Measurements from ENCODE around the gene CCSER2.

The CCSER2 gene

GRCh38 chr10:84374455-84374854, 46.1 kb downstream of the CCSER2 start:
- no peak for DNase-seq (ENCODE audit: low spot score)
- no peak for TF ChIP-seq CTCF (IDR thresholded peaks at IDR 0.05; ENCODE audit: extremely low read depth, insufficient read depth, missing control alignments)
- in situ Hi-C loops (cut with MboI; ENCODE audit: low pct_unique_long_range_greater_than_20kb, low sequenced_read_pairs, unreplicated experiment): loop anchor here (10.0 kb wide), 1 partner anchor 160 kb away; no protein-coding TSS in a partner anchor

DNA sequence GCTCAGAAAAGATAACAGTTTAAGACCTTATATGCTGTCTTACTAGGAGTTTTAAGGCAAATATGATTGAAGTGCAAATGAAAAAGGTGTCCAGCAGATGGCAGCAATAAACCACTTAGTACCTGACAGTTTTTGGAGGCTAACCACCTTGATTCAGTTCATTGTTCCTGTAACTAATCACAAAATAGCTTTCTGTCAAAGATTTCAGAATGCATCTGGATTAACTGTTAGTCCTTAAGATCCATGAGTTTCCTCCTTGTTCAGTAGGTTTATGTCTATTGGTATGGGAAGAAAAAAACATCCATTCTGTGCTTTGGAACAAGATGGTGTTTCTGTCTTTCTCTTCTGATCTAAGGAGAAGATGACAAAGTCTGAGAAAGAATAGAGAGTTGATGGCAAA, 46.6 kb downstream of the CCSER2 start:
- peak; percentile 72 for TF ChIP-seq CTCF (IDR thresholded peaks at IDR 0.05; ENCODE audit: extremely low read depth, insufficient read depth, missing control alignments)
- in situ Hi-C loops (cut with MboI; ENCODE audit: low pct_unique_long_range_greater_than_20kb, low sequenced_read_pairs, unreplicated experiment): loop anchor here (10.0 kb wide), 1 partner anchor 160 kb away; no protein-coding TSS in a partner anchor
- DNase-seq (ENCODE audit: low spot score): peak; percentile 22

GRCh38 chr10:84375881-84376280, 47.5 kb downstream of the CCSER2 start:
- DNase-seq (ENCODE audit: low spot score): no peak
- no peak for TF ChIP-seq CTCF (IDR thresholded peaks at IDR 0.05; ENCODE audit: extremely low read depth, insufficient read depth, missing control alignments)
- in situ Hi-C loops (cut with MboI; ENCODE audit: low pct_unique_long_range_greater_than_20kb, low sequenced_read_pairs, unreplicated experiment): loop anchor here (10.0 kb wide), 1 partner anchor 159 kb away; no protein-coding TSS in a partner anchor

- in situ Hi-C loops (cut with MboI; ENCODE audit: low pct_unique_long_range_greater_than_20kb, low sequenced_read_pairs, unreplicated experiment): no loop called here
- DNase-seq (ENCODE audit: low spot score): no peak
Measured at GRCh38 chr10:84388148-84388547, 59.8 kb downstream of the CCSER2 start.

DNA sequence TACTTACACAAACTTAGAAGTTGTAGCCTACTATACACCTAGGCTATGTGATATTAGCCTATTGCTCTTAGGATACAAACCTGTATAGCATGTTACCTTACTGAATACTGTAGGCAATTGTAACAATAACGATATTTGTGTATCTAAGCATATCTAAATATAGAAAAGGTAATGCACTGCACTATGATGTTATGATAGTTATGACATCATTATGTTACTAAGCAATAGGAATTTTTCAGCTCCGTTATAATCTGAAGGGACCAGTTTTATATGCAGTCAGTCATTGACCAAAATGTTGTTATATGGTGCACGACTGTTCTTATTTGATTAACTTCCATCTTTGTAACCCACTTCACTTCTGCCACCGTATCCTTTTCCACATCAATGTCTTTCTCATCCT, 62.0 kb downstream of the CCSER2 start:
- TF ChIP-seq CTCF (IDR thresholded peaks at IDR 0.05; ENCODE audit: extremely low read depth, insufficient read depth, missing control alignments): no peak
- DNase-seq (ENCODE audit: low spot score): no peak
- in situ Hi-C loops (cut with MboI; ENCODE audit: low pct_unique_long_range_greater_than_20kb, low sequenced_read_pairs, unreplicated experiment): no loop called here

More at GRCh38 chr10:84388148-84388547, 59.8 kb downstream of the CCSER2 start:
- no peak for TF ChIP-seq CTCF (IDR thresholded peaks at IDR 0.05; ENCODE audit: extremely low read depth, insufficient read depth, missing control alignments)

DNA sequence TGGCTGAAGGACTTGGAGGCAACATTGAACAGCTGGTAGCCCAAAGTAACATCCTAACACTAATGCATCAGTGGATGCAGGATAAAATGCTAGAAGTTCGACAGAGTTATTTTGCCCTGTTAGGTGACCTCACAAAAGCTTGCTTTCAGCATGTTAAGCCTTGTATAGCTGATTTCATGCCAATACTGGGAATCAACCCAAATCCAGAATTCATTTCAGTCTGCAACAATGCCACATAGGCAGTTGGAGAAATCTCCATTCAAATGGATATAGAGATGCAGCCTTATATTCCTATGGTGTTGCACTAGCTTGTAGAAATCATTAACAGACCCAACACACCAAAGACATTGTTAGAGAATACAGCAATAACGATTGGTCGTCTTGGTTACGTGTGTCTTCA, 62.9 kb downstream of the CCSER2 start:
- no peak for DNase-seq (ENCODE audit: low spot score)
- TF ChIP-seq CTCF (IDR thresholded peaks at IDR 0.05; ENCODE audit: extremely low read depth, insufficient read depth, missing control alignments): no peak
- in situ Hi-C loops (cut with MboI; ENCODE audit: low pct_unique_long_range_greater_than_20kb, low sequenced_read_pairs, unreplicated experiment): no loop called here

- no peak for DNase-seq (ENCODE audit: low spot score)
- in situ Hi-C loops (cut with MboI; ENCODE audit: low pct_unique_long_range_greater_than_20kb, low sequenced_read_pairs, unreplicated experiment): no loop called here
- TF ChIP-seq CTCF (IDR thresholded peaks at IDR 0.05; ENCODE audit: extremely low read depth, insufficient read depth, missing control alignments): no peak
Measured at GRCh38 chr10:84392181-84392580, 63.8 kb downstream of the CCSER2 start.
